ENCODE data around the gene CNTNAP2. TPM values are rescaled to one million over a fixed set of nuclear protein-coding genes. Genes with fewer than 3 reads are reported as not detected.

CNTNAP2 gene
- total and polyA plus RNA-seq, 3 donors from 2014 or later = 4.3 to 6.1 (median 4.4) TPM

GRCh38 chr7:147570390-147570789 is 1453.8 kb downstream of the CNTNAP2 start:
- Histone ChIP-seq H3K27me3 (no peaks in the 10 kb centered on the region), H3K9me3 (no peaks in the 10 kb centered on the region), H3K4me1 (no peaks in the 10 kb centered on the region), H3K27ac (no peak overlapping the region), H3K4me3 (no peak overlapping the region), H3K36me3 (ENCODE audit: low read depth, missing control alignments) (no peaks in the 10 kb centered on the region)
- intact Hi-C loops (cut with DNase I; ENCODE audit: low total_unique reads) = no loop called here
- no peak for DNase-seq
- TF ChIP-seq POLR2A (IDR thresholded peaks at IDR 0.05) = no peak
- TF ChIP-seq, protein P1, sequence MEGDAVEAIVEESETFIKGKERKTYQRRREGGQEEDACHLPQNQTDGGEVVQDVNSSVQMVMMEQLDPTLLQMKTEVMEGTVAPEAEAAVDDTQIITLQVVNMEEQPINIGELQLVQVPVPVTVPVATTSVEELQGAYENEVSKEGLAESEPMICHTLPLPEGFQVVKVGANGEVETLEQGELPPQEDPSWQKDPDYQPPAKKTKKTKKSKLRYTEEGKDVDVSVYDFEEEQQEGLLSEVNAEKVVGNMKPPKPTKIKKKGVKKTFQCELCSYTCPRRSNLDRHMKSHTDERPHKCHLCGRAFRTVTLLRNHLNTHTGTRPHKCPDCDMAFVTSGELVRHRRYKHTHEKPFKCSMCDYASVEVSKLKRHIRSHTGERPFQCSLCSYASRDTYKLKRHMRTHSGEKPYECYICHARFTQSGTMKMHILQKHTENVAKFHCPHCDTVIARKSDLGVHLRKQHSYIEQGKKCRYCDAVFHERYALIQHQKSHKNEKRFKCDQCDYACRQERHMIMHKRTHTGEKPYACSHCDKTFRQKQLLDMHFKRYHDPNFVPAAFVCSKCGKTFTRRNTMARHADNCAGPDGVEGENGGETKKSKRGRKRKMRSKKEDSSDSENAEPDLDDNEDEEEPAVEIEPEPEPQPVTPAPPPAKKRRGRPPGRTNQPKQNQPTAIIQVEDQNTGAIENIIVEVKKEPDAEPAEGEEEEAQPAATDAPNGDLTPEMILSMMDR (IDR thresholded peaks at IDR 0.05) = no peak
- WGBS, 2 donors = 75 to 86% methylated on average over 1 of the region's 1 CpG

DNA sequence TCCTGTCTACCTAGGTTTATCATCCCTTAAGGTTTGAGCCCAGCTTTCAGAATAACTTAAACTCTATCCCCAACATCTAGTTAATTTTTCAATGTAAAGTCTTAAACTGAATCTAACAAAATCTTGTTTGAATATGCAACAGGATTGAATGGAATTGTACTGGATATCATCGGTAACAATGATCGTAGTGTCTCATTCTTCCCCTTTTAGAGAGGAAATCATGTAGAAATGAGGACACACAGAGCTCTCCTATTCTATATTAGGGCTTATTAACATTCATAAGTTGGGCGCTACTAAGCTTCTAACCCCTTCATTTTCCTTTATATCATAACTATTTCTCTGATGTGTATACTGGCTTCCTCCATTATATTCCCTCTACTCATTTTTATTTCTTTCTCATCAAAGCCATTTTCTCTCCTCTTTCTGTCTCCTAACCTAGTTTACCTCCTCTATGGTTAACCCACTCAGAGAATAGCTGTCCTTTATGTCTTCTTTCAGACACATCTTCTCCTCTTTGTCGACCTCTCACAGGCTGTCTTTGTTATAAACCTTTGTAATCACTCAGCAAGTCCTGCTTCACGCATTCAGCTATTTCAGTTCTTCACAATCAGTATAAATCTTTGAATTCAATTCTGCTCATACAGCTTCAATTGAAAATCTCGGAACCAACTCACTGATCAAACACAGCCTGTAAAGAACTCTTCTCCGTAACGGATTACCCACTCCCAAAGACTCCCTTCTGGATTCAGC is 1455.0 kb downstream of the CNTNAP2 start:
- no peaks in the 10 kb centered on the region for H3K9me3 ChIP-seq
- no peak for DNase-seq
- H3K36me3 ChIP-seq (ENCODE audit: low read depth, missing control alignments) = no peaks in the 10 kb centered on the region
- H3K4me1 ChIP-seq = no peaks in the 10 kb centered on the region
- no peak overlapping the region for H3K4me3 ChIP-seq
- no peak overlapping the region for H3K27ac ChIP-seq
- intact Hi-C loops (cut with DNase I; ENCODE audit: low total_unique reads) = no loop called here
- no peak for TF ChIP-seq POLR2A (IDR thresholded peaks at IDR 0.05)
- TF ChIP-seq, protein P1 (IDR thresholded peaks at IDR 0.05) = no peak
- 89 to 94% methylated on average over 8 of the region's 8 CpGs for WGBS, 2 donors
- H3K27me3 ChIP-seq = no peaks in the 10 kb centered on the region

- H3K4me3 ChIP-seq = no peak overlapping the region
- no peaks in the 10 kb centered on the region for H3K9me3 ChIP-seq
- no peaks in the 10 kb centered on the region for H3K27me3 ChIP-seq
- no peaks in the 10 kb centered on the region for H3K36me3 ChIP-seq (ENCODE audit: low read depth, missing control alignments)
- intact Hi-C loops (cut with DNase I; ENCODE audit: low total_unique reads) = no loop called here
- H3K4me1 ChIP-seq = no peaks in the 10 kb centered on the region
- no peak overlapping the region for H3K27ac ChIP-seq
- WGBS, 2 donors = 85 to 86% methylated on average over 3 of the region's 3 CpGs
- TF ChIP-seq, protein P1 (IDR thresholded peaks at IDR 0.05) = no peak
- no peak for TF ChIP-seq POLR2A (IDR thresholded peaks at IDR 0.05)
- DNase-seq = no peak
Measured at GRCh38 chr7:147578196-147578595, 1461.6 kb downstream of the CNTNAP2 start.

DNA sequence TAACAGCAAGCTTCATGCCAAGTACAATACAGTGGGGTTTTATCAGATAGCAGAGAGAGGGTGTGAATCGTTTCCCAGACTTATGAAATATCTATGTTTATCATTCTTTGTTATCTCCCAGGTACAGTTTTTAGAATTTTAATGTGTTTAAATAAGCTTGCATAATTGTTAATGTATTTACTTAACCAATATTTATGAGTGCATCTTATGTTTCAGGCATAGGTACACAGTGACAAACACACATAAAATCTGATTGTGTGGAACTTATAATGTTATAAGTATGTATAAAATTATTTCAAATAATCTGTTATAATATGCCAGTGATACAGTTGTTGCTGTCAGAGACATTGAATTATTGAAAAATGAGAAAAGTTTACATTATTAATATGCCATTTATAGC is 1462.5 kb downstream of the CNTNAP2 start:
- no peaks in the 10 kb centered on the region for H3K36me3 ChIP-seq (ENCODE audit: low read depth, missing control alignments)
- TF ChIP-seq POLR2A (IDR thresholded peaks at IDR 0.05) = no peak
- TF ChIP-seq, protein P1 (IDR thresholded peaks at IDR 0.05) = no peak
- no peaks in the 10 kb centered on the region for H3K27me3 ChIP-seq
- intact Hi-C loops (cut with DNase I; ENCODE audit: low total_unique reads) = no loop called here
- no peaks in the 10 kb centered on the region for H3K4me1 ChIP-seq
- 38 to 61% methylated on average over 1 of the region's 1 CpG for WGBS, 2 donors
- H3K27ac ChIP-seq = no peak overlapping the region
- no peak overlapping the region for H3K4me3 ChIP-seq
- H3K9me3 ChIP-seq = no peaks in the 10 kb centered on the region
- DNase-seq = no peak

DNA sequence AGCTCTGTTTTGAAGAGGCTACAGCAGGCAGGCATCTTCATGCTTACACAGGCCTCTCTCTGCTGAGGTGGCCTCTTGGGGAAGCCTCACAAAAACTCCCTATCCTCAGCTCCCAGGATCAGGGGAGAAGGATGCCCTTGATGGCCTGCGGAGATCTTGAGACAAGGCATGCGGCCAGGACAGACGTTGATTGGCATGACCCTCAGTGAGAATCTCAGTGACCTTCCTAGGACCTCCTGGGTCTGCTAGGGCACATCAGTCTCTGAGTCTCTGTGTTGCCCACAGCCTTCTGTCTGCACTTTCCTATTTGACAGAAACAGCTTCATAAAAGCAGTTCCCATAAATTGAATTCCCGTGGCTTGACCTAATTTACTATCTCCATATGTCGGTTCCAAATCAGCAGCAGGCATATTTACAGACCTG is 1468.2 kb downstream of the CNTNAP2 start:
- intact Hi-C loops (cut with DNase I; ENCODE audit: low total_unique reads) = no loop called here

More for the DNA sequence above, 1468.2 kb downstream of the CNTNAP2 start:
- 51 to 75% methylated on average over 5 of the region's 5 CpGs for WGBS, 2 donors
- Histone ChIP-seq H3K27me3 (no peaks in the 10 kb centered on the region), H3K9me3 (no peaks in the 10 kb centered on the region), H3K4me3 (no peak overlapping the region), H3K4me1 (no peaks in the 10 kb centered on the region), H3K27ac (no peak overlapping the region), H3K36me3 (ENCODE audit: low read depth, missing control alignments) (no peaks in the 10 kb centered on the region)
- TF ChIP-seq, protein P1 (IDR thresholded peaks at IDR 0.05) = no peak
- TF ChIP-seq POLR2A (IDR thresholded peaks at IDR 0.05) = no peak
- no peak for DNase-seq

All from testis (tissue), 3 donors.